Stimulated activated CD4-positive, alpha-beta T cell treated with anti-CD3 and anti-CD28 coated beads, TNF-alpha, amount 100 ng/mL, for 4 hours (primary cell): ENCODE data around the gene CDC123.
"Not testable (repeated sequence)": the region's sequence is repeated elsewhere in the genome, so short reads cannot be mapped to it uniquely, and the experiment has no call there.

Experiments
- DNase-seq, 3 experiments: peaks; one replicate each; pipeline ENCODE4 v3.0.0-alpha.2; 2020; ENCODE audit warnings: low read depth in 3 of 3

CDC123 gene

GRCh38 chr10:12191715-12192114 lies 4.3 kb upstream of the CDC123 start:
- no peak for DNase-seq

- no peak for DNase-seq
These were observed 2.8 kb upstream of the CDC123 start for GRCh38 chr10:12193193-12193592.

GRCh38 chr10:12194752-12195271 lies 1.2 kb upstream of the CDC123 start:
- DNase-seq = peak in 1 of 3 experiments; percentile 9

- no peak for DNase-seq
These were observed 746 bp upstream of the CDC123 start for GRCh38 chr10:12195281-12195602.

- no peak for DNase-seq
These were observed 683 bp downstream of the CDC123 start for GRCh38 chr10:12196531-12197211.

GRCh38 chr10:12198156-12198555 lies 2.2 kb downstream of the CDC123 start:
- no peak for DNase-seq

GRCh38 chr10:12200850-12201249 lies 4.9 kb downstream of the CDC123 start:
- no peak for DNase-seq

- no peak for DNase-seq
These were observed 5.6 kb downstream of the CDC123 start for GRCh38 chr10:12201543-12201942.

- no peak for DNase-seq
These were observed 6.2 kb downstream of the CDC123 start for GRCh38 chr10:12202226-12202625.

GRCh38 chr10:12205082-12205481 lies 9.1 kb downstream of the CDC123 start:
- no peak for DNase-seq

- no peak for DNase-seq
These were observed 11.1 kb downstream of the CDC123 start for GRCh38 chr10:12207114-12207513.

GRCh38 chr10:12208460-12208859 lies 12.5 kb downstream of the CDC123 start:
- DNase-seq = no peak

GRCh38 chr10:12212454-12212853 lies 16.5 kb downstream of the CDC123 start:
- no peak for DNase-seq

- no peak for DNase-seq
These were observed 17.6 kb downstream of the CDC123 start for GRCh38 chr10:12213621-12214020.

GRCh38 chr10:12214093-12214492 lies 18.1 kb downstream of the CDC123 start:
- DNase-seq = no peak

- peak in 1 of 3 experiments; percentile 12 for DNase-seq
These were observed 18.8 kb downstream of the CDC123 start for GRCh38 chr10:12214763-12215218.

GRCh38 chr10:12218991-12219390 lies 23.0 kb downstream of the CDC123 start:
- no peak for DNase-seq

GRCh38 chr10:12221323-12222298 lies 25.6 kb downstream of the CDC123 start:
- no peak for DNase-seq

- no peak for DNase-seq
These were observed 29.5 kb downstream of the CDC123 start for GRCh38 chr10:12225444-12225843.

- not testable (repeated sequence) for DNase-seq
These were observed 30.4 kb downstream of the CDC123 start for GRCh38 chr10:12226438-12226837.

GRCh38 chr10:12228851-12229250 lies 32.9 kb downstream of the CDC123 start:
- no peak for DNase-seq

GRCh38 chr10:12234687-12235086 lies 38.7 kb downstream of the CDC123 start:
- not testable (repeated sequence) for DNase-seq
